ENCODE data around the gene KDM4C.
"Not testable (repeated sequence)": the region's sequence is repeated elsewhere in the genome, so short reads cannot be mapped to it uniquely, and the experiment has no call there.

The KDM4C gene

DNA sequence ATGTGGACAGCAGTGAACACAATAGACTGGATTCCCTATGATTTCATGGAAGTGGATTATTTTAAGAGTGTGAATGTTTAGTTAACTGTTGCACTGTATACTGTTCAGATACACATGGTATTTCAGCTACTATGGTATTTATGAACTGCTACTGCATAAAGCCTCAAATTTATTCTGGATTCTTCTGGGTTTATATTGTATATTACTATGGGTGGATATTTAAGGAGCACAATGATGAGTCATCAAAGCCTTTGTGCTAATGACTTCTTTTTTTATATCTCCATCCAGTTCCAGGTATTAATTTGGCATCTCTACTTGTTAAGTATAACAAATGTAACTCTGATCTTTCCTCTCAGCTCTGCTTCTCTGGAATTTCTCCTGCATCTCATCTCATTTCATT lies 6.8 kb downstream of the KDM4C start:
- DNase-seq, result no peak

DNA sequence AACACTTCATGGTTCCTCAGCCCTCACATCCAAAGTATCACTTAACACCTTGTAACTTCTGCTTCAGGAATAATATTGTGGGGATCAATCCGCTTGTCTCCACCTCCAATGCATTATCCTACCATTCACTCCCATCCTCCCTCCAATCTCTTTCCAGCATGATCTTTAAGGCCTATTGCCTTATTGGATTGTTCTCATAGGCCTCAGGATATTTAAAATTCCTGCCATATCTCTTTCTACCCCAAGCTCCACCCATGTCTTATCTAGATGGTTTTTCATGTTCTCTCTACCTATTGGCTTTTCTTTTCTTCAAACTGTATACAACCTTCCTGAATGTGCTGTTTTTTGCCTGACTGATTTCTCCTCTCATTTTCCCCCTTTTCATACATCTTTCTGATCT lies 7.2 kb downstream of the KDM4C start:
- no peak for DNase-seq

DNA sequence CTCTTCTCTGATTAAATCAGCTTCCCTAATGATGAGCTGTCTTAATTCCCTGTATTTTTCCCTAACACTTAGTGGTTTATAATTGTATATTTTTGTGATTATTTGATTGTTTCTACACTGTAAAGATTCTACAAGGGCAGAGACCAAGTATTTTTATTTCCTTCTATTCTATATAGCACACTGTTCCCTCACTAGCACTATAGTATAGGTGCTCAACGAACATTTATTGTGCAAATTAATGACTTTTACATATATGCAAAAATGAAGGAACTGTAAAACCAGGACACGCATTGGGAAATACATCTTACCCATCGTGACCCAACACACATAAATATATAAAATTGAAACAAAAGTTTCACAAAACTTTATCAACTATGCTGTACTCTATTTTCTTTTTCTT lies 7.6 kb downstream of the KDM4C start:
- DNase-seq, result no peak

DNA sequence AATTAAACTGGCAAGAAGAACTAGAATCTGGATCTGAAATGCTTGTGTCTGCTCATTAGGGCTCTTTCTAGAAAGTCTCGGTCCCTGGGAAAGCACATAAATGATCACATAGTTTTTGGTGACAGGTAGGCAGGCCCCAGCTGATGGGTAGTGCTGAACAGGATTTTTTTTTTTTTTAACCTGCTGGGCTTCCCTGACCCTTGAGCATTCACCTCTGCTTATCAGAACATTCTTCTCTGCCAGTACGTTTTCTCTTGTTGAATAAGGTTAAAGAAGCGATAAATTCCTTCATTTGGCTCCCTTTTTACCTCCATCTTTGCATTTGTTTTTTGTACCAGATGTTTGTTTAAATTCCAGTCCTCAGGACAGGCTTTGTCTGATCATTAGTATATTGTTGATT lies 8.8 kb downstream of the KDM4C start:
- no peak for DNase-seq

DNA sequence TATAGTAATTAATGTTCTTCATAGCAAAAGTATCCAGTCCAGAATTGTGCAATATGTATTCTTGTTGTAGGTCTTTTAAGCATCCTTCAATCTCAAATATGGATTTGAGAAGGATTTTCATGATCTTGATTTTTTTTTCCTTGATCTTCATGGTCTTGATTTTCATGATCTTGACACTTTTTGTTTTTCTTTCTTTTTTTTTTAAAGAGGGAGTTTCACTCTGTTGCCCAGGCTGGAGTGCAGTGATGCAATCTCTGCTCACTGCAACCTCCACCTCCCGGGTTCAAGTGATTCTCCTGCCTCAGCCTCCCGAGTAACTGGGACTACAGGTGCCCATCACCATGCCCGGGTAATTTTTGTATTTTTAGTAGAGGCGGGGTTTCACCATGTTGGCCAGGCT lies 10.8 kb downstream of the KDM4C start:
- DNase-seq, result not testable (repeated sequence)

DNA sequence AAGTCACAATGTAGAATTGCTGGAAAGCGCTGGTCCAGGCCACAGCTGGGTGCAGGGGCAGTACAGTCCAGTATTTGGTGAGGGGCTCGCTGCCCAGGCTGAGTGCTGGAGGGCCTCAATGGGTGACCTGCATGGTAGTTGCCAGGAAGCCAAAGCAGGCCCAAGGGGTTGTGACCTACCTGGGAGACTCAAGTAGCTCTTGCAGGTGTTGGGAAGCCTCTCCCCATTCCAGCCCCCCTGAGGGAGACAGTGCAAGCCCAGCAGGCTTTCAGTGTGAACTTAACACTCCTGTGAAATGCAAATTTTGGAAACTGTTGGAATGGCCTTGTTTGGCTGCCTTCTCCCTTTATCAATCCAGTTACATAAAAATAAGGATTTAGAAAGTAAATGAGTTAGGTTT lies 13.9 kb downstream of the KDM4C start:
- DNase-seq, result no peak

DNA sequence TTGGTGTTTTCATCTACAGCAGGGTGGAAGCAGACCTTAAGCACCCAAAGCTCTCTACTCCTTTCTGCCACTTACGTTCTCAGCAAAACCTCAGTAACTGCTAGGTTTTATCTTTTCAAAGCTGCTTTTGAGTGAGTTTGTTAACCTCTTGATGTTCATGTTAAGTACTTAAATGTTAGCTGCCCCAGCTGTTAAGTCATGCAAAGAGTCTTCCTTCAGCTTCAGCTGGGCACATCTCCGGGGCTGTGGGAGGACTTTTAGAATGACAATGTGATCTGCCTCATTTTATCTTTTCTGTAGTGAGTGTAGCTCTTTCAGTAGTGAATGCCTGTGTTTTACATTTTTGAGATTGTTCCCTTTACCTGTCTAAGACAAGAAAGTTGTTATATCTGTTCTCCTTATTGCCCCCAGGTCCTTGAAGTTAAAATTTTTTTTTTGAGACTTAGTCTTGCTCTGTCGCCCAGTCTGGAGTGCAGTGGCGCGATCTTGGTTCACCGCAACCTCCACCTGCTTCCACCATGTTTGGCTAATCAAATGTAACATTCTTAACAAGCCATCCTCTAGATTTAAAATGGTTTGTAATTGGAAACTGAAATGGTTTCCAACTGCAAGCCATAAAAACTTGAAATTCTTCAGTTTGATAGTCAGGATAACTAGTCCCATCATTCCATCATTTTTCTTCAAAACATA lies 19.6 kb downstream of the KDM4C start:
- DNase-seq, result no peak

DNA sequence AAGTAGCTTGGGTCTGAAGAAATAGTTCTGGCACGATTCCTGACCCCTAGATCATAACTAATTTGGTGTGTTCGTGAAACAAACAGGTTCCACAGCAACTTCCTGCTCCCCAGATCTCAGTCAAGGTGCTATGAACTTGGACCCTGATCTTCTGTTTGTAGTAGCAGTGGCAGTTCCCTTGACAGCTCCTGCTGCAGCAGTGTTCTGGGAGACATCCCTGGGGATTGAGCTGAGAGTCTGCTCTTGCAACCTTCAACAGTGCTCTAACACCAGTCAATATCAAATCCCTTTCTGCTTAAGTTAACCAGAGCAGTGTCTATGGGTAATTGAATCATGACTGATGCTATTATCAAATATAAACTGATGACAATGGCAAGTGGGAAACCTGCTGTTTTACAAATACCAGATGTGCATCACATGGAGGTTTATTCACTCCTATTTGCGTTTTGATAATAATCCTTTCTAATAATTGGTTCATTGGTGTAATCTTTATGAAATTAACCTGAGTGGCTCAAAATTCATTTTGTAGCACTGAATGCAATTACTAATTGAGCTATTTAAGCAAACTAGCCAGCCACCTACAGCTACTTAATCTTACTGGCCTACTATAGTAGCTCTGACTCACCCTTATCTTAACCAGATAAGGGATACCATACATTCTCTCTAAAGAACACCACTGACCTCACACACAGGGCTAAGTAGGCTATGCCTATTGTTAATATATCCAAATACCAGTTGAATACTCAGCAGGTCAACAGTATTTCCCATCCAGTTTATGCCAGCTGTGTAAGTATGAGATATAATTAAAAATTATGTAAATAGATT lies 21.9 kb downstream of the KDM4C start:
- DNase-seq, result no peak

DNA sequence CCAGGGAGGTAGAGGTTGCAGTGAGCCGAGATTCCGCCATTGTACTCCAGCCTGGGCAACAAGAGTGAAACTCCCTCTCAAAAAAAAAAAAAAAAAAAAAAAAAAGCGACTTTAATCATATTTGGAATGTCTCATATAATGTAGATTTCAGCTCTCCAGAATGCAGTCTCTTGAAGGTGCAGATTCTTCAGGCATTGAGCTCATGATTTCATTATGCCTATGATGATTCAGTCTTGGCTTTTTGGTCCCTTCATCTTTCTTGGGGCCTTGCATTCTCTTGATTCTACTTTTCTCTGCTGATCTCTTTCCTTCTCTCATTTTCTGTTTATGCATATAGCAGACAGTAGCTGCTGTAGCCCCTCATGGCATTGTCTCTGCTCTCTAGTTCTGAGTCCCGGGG lies 22.9 kb downstream of the KDM4C start:
- no peak for DNase-seq

DNA sequence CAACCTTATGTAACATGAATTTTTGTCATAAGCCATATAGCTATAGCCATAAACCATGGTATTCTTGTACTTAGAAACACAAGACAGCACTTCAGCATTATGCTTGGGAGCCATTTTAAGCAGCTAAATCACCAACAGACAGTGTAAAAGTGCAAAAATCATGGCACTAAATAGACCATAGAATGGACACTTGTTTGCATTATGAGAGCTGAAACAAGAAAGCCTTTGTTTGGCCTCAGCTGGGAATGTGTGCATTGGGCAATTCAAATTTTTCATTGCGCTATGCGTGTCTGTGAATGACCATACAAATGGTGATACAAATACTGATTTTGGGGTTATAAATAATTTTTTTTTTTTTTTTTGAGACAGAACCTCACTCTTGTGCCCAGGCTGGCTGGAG lies 23.7 kb downstream of the KDM4C start:
- DNase-seq, result no peak

DNA sequence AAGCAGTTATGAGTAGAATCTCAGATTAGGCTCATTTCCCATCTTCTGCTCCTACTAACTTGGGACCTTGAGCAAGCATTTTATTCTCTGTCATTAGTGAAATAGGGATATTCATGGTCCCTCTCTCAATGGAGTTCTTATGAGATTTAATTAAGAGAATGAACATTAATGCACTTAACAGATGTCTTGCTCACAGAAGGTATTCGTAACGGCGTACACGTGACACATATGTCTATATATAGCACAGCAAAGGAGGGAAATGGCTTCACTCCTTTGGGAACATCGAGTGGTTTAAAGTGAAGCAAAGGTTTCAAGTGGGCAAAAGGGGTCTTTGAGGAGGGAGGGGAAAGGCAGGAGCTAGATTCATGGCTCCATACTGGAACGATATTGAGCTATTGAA lies 24.6 kb downstream of the KDM4C start:
- no peak for DNase-seq

DNA sequence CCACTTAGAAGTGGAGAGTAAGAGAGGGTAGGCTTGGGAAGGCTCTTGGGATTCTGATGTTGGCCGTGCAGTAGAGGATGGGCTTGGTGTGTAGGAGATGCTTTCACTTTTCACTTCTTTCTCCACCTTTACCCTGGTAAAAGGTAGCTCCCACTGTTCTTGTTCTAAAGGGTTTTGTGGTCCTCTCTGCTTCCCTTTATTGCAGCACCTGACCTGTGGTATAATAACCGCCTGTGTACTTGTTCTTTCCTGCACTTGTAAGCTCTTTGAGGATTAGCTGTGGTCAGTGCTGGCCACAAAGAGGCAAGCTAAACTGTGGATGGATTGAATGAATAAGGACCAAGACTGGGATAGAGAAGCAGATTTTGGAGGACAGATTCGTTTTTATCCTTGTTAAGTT lies 25.2 kb downstream of the KDM4C start:
- no peak for DNase-seq

DNA sequence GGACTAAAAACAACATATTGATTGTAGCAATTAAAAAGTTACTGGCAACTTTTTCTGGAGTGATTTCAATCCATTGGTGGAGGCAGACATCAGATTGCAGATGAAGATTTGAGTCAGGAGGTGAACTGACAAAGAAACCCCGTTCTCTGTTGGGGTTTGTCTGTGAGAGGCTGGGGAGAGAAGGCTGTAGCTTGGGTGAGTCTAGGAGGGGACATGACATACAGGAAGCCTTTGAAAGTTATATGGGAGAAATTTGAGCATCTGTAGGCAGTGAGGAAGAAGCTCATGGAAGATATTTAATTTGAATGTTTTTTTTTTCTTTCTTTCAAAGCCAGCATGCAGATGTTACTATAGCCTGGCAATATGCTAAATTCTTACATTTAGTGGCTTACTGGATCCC lies 26.0 kb downstream of the KDM4C start:
- DNase-seq, result no peak

DNA sequence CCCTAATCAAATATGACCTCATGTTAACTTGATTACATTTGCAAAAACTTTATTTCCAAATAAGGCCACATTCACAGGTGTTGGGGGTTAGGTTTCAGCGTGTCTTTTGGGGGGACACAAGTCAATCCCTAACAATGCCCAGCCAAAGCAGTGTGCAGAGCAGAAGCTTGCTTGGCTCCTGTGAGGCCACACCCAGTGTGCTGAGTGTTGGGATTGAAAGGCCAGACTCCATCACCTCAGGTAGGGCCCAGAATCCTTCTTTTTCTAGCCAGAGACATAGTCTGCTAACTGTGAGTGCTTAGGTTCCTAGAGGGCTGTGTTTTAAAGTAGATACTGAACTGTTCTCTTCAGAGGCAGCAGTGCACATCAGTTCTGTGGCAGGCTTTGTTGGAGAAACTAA lies 27.9 kb downstream of the KDM4C start:
- no peak for DNase-seq

DNA sequence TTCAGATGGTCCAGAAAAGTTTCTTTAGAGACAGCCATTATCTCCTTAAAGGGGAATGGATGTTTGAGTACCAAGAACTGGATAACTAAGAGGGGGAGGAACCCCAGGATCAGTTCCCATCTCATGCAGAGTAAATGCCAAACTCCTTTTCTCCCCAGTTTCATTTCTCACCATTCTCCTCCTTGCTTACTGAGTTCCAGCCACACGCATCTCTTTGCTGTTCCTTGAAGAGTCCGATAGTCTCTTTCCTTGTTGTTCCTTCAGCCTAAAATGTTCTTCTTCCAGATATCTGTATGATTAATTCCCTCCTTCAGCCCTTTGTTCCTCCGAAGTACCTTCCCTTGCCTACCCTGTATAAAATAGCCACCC lies 30.0 kb downstream of the KDM4C start:
- no peak for DNase-seq

DNA sequence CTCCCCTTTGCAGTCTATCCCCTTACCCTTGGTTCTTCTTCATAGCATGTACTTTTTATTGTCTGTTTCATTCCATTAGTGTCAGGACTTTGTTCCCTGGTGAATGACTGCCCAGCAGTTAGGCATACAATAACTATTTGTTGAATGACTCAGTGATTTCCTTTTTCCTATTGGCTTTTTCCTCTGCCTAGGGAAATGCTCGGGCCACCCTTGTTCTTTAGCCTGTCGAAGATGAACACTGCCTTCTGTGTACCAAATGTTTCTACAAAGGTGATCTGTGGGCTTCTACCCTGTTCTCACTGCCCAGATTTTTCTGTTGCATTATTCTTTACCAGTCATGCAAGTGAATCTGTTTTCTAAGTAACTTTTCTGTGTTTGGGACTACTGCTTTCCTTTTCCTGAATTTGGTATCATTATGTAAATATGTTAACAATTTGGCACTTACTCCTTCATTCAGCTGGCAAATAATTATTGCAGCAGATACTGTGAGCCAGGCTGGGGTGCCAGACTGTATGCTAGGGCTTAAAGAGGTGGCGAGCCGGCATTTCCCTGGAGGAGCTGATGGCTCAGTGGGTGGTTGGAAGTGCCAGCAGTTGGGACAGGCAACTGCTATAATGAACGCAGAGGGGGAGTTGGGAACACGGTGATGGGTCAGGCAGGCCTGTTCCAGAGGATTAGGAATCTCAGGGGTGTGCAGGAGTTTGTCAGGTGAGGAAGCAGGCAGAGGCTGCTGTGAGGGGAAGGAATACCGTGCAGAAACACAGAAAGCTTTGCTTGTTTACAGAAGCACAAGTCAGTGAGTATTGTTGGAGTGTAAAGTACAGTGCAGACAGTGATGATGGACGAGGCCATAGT lies 30.6 kb downstream of the KDM4C start:
- no peak for DNase-seq

DNA sequence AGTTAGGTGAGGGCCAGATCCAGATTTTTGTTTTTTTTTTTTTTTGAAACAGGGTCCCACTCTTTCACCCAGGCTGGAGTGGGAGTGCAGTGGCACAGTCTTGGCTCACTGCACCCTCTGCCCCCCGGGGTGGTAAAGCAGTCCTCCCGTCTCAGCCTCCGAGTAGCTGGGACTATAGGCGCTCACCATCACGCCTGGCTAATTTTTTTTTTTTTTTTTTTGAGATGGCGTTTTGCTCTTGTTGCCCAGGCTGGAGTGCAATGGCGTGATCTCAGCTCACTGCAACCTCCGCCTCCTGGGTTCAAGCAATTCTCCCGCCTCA lies 31.2 kb downstream of the KDM4C start:
- not testable (repeated sequence) for DNase-seq

DNA sequence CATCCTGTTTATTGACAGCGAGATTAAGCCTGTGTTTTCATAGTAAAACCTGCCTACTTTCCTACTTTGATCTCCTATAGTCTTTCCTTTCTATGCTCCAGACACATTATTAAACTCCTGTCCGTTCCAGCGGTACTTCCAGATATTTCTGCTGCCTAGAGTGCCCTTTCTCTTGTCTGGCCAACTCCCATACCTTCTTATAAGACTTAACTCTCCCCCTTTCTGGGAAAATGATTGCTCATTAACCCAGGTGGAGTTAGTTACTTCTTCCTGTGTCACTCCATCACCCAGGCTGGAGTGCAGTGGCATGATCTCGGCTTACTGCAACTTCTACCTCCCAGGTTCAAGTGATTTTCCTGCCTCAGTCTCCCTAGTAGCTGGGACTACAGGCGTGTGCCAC lies 33.1 kb downstream of the KDM4C start:
- DNase-seq, result no peak

DNA sequence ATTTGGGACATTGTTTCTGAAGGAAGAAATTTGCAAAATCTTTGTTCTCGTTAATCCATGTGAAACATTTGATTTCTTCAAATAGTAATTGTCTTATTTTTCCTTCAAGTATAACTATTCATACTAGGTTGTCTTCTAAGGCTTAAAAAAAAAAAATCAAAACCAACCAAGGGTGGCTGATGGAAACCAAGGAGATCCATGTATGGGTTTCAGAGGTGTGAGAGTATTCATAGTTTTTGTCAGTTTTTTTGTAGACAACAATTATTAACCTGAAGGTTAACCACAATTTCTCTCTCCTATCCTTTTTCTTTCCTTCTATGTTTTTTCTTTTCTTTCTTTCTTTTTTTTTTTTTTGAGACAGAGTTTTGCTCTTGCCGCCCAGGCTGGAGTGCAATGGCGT lies 35.4 kb downstream of the KDM4C start:
- no peak for DNase-seq

DNA sequence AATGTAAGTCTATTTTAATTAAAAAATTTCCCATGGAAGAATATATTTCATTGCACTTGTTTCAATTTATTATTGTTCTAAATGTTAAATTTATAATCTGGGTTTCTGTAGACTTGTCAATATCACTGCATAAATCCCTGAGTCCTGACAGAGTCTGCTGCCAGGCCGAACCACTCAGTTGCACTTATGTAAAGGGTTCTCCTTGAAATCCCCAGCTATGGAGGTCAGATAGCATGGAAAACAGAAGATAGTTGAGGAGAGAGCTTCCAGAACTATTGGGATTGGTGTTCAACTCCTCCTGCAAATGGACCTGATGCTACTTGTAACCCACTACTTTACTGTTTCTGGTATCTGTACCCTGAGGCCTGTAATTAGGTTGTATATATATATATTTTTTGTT lies 37.2 kb downstream of the KDM4C start:
- no peak for DNase-seq

DNA sequence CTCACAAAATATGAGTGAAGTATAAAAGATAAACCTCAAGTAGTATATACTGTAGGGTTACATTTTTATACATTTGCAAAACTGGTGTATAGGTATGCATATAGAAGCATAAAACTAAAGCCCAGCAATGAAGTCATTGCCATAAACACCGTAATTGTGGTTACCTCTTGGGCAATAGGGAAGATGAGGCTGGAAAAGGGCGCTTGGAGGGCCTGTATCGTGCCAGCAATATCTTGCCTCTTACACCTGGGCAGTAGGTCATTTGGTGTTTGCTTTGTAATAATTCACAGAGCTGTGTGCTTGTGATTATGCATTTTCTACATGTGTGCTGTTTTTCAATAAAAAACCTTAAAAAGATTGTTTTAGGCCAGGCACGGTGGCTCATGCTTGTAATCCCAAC lies 45.2 kb downstream of the KDM4C start:
- no peak for DNase-seq

DNA sequence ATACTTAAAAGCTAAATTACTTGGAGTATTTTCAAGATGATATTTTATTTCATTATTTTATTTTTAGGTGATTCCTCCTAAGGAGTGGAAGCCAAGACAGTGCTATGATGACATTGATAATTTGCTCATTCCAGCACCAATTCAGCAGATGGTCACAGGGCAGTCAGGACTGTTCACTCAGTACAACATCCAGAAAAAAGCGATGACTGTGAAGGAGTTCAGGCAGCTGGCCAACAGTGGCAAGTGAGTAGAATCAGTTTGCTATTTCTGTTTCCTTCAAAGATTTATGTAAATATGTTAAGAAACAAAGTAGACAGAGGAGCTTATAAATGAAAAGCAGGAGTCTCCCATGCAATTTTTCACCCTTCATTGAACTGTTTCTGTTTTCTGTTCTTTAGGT lies 47.8 kb downstream of the KDM4C start:
- DNase-seq, result peak; percentile 31

DNA sequence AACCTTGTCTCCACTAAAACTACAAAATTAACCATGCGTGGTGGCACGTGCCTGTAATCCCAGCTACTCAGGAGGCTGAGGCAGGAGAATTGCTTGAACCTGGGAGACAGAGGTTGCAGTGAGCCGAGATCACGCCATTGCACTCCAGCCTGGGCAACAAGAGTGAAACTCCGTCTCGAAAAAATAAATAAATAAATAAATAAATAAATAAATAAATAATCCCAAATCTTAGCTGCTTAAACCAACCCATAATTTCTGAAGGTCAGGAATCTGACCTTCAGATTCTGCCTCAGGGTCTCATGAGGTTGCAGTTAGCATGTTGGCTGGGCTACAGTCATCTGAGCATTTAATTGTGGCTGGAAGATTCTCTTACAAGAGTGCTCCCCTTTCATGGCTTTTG lies 48.5 kb downstream of the KDM4C start:
- DNase-seq, result not testable (repeated sequence)

DNA sequence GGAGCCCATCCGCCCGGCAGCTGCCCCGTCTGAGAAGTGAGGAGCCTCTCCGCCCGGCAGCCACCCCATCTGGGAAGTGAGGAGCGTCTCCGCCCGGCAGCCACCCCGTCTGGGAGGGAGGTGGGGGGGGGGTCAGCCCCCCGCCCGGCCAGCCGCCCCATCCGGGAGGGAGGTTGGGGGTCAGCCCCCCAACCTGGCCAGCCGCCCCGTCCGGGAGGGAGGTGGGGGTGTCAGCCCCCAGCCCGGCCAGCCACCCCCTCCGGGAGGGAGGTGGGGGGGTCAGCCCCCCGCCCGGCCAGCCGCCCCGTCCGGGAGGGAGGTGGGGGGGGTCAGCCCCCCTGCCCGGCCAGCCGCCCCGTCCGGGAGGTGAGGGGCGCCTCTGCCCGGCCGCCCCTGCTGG lies 49.9 kb downstream of the KDM4C start:
- DNase-seq, result not testable (repeated sequence)

Data from NCI-H1694 treated with DMSO at 0.1 percent for 48 hours (cell line).